Hematopoietic multipotent progenitor cell treated with erythropoietin and hydrocortisone succinate and interleukin-3 and kit ligand, for 17 days (in vitro differentiated cells): ENCODE results near the gene XKR8.
A peak's percentile ranks its signal among the peaks of the same experiment; 100 is the strongest.

Experiments
- DNase-seq: peaks from one replicate; pipeline ENCODE4 v3.0.0-alpha.2; 2015; ENCODE audit warnings: low spot score

The XKR8 gene, protein sequence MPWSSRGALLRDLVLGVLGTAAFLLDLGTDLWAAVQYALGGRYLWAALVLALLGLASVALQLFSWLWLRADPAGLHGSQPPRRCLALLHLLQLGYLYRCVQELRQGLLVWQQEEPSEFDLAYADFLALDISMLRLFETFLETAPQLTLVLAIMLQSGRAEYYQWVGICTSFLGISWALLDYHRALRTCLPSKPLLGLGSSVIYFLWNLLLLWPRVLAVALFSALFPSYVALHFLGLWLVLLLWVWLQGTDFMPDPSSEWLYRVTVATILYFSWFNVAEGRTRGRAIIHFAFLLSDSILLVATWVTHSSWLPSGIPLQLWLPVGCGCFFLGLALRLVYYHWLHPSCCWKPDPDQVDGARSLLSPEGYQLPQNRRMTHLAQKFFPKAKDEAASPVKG

DNA sequence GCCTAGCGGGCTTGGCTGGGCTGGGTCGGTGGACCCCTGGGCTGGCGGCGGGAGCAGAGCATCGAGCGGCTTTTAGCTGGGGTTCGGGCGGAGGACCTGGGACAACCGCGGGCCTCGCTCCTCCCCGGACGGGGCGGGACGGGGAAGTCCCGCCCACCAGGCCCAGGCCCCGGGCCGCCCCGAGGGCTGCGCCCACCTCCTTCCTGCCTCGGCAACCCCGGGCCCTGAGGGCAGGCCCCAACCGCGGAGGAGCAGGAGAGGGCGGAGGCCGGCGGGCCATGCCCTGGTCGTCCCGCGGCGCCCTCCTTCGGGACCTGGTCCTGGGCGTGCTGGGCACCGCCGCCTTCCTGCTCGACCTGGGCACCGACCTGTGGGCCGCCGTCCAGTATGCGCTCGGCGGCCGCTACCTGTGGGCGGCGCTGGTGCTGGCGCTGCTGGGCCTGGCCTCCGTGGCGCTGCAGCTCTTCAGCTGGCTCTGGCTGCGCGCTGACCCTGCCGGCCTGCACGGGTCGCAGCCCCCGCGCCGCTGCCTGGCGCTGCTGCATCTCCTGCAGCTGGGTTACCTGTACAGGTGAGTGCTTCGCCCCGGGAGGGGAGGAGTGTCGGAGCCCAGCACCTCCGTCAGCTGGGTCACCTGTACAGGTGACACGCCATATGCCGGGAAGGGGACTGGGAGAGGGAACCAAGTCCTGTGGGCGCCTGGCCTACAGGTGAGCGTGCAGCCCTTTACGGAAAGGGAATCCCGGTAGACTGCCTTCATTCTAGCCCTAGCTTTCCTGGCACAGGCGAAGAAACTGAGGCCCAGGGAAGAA, at the start of gene XKR8:
TSS of gene XKR8 (plus strand) at position 182 of the 812 bp plus-strand sequence. CDS start at position 279, 97 bp downstream.
- DNase-seq = peak; percentile 48

DNA sequence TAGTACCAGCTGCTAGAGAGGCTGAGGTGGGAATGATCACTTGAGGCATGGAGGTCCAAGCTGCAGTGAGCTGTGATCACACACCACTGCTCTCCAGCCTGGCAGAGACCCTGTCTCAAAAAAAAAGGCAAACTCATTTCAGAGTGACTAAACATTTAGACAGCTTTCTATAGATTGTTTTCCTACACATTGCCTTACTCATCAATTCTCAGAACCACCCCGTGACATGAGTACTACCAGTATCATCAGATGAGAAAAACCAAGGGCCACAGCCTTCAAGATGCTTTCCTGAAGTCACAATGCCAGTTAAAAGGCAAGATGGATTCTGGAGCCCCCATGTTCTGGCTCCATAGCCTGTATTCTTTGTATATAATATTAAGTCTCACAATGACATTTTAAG, 47.3 kb upstream of the XKR8 start:
- no peak for DNase-seq

DNA sequence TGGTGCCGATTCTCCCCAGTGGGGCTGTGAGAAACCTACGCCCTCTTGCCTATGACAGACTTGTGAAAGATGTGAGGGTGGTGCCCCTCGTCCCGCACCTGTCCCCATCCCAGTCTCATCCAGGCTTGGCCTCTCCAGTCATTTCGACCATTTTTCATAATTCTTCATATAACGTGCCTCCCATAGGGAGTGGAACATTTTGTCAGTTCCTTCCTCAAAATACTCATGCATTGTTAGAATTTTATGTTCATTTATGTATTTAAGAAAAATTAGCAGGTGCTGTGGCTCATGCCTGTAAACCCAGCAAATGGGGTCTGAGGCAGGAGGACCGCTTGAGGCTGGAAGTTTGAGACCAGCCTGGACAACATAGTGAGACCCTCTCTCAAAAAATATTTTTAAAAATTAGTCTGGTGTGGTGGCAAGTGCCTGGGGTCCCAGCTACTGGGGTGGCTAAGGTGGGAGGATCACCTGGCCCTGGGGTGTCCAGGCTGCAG, 44.6 kb upstream of the XKR8 start:
- no peak for DNase-seq

DNA sequence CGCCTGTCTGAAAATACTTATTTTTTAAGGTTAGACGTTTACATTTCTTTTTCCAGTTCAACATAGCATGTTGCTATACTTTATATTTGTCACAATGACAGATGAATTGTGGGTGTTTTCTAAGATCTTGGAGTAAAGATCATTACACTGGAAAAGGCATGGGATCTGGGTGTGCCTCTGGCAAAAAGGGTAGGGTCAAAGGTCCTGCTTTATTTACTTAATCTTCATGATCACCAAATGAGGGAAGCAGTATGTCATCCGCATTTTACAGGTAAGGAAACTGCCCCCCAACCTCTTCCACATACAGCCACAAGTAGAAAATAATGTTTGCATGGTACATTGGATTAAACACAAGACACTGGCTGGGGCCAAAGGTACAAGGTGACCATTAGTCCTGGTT, 37.5 kb upstream of the XKR8 start:
- DNase-seq = no peak

DNA sequence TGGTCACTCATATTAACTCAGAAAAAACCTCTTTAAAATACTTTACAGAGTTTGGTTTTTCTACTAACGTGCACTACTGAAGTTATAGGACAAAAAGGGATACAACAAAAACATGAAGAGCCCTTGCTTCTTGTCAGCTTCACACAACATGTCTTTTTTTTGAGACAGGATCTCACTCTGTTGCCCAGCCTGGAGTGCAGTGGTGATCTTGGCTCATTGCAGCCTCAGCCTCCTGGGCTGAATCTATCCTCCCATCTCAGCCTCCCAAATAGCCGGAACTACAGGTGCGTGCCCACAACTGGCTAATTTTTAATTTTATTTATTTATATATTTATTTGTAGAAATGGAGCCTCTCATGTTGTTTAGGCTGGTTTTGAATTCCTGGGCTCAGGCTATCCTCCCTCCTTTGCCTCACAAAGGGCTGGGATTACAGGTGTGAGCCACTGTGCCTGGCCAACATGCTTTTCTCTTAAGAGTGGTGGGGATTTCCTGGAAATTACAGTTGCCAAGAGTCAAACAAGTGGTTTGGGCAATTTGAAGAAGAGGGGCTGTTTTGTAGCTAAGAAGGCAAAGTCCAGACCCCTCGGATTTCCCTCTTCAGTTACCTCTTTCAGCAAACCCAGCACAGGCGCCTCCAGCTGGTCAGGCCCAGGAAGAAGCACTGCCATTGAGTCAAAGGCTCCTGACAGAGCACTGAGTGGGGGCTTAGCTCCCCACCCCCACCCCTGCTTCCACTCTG, 31.4 kb upstream of the XKR8 start:
- DNase-seq = no peak

DNA sequence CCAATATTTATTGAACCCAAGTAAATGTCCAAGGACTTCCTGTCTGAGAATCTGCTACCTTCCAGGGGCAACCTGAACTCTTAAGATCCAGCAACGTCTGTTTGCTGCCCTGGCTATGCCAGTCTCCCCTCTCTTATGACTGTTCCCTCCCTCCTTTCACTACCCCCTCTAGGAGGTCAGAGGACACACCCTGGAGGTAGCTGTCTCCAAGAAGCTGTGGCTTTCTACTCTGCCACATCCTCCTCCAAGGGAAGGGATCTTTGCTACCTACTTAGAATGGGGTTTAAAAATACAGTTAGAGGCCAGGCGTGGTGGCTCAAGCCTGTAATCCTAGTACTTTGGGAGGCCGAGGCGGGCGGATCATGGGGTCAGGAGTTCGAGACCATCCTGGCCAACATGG, 28.6 kb upstream of the XKR8 start:
- DNase-seq = no peak

DNA sequence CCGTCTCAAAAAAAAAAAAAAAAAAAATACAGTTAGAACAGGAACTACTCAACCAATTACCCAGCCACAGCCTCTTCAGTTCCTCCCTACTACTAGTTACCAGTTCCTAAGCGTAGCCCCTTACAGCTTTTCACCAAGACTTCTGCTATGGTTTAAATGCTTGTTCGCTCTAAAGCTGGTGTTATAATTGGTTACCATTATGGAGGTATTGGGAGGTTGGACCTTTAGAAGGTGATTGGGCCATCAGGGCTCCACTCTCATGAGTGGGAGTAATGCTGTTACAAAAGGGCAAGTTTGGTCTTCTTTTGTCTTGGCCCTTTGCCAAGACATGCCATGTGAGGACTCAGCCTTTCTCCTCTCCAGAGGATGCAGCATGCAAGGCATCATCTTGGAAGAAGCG, 28.0 kb upstream of the XKR8 start:
- no peak for DNase-seq

DNA sequence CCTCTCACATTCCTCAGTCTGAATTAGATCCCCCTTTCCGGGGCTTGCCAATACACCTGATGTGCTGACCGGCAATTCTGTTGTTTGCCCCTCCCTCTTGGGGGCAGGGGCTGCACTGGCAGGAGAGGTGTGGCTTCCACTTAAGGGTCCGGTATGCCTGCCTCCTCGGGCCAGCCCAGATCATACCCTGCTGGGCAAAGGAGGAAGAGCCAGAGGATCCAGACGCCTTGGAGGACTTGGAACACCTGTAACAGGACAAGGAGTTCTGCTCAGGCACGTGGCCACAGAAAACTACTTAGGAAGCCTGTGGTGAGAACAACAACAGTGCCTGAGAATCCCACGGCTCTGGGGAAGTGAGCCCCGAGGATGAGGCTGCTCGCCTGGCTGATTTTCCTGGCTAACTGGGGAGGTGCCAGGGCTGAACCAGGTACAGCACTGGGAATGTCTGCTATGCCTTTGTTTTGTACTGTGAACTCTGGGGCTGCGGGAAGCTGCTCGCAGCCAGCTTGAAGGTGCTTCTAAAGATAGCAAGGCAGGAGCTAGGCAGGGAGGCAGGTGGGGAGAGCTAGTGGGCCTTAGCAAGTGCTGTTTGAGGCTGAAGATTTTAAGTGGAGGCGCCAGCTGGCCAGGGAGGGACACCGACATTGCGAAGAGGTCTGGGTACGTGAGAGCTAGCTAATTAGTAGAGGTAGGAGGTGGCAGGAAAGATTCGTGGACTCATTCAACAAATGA, 24.8 kb upstream of the XKR8 start, which contains the start of gene SMPDL3B:
TSS of gene SMPDL3B (plus strand) at position 183 of the 732 bp plus-strand sequence. CDS start at position 367, 184 bp downstream.
- DNase-seq = no peak

DNA sequence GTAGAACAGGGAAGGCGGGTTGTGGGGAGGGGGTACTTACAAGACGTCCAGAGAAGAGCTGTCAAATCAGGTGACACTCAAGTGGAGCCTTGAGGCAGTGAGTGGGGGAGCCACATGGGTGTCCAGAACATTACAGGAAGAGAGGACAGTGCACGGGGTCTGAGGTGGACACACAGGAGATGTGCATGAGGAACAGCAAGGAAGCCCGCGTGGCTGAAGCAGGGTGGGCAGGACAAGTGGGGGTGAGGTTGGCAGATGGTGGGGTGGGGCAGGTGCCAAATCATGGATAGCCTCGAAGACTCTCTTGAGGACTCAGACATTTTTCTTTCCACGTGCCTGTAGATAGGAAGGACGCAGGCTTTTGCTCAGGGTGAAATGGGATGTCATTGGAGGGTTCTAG, 24.1 kb upstream of the XKR8 start:
- no peak for DNase-seq

DNA sequence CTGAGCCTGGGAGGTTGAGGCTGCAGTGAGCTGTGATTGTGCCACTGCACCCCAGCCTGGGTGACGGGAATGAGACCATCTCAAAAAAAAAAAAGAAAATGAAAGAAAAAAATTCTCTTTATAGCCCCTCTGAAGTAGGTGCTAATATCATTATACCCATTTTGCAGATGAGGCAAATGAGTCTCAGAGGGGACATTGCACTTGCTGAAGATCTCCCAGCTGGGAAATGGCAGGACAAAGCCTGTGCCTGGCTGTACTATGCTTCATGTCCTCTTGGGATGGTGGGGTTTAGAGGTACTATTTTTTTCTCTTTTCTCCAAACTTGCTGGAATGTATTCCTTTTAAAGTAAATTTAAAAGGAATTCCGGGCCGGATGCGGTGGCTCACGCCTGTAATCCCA, 23.4 kb upstream of the XKR8 start:
- no peak for DNase-seq

DNA sequence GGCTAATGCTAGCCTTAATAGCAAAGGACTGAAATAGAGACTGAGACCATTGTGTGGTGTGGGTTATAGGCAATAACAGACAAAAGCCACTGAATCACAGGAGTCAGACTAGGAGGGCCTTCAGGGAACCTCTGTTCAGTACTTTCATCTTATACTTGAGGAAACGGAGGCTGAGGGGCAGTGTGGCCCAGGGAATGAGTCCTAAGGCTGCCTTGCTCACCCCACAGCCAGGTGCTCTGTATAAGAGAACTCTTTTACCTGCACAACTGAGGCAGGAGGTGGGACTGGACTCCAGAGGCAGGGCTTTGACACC, 22.3 kb upstream of the XKR8 start:
- DNase-seq = no peak

DNA sequence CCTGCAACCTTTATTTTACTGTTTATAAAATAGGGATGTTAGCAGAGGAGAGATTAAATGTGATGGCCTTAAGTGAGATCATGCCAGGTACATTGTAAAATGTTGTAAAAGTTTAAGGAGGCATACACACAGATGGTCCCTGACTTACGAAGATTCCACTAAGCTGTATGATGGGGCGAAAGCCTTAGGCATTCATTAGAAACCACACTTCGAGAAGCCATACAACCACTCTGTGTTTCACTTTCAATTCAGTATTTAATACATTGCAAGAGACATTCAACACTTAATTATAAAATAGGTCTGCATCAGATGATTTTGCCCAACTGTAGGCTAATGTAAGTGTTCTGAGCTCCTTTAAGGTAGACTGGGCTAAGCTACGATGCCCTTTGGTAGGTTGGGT, 21.3 kb upstream of the XKR8 start:
- DNase-seq = no peak

DNA sequence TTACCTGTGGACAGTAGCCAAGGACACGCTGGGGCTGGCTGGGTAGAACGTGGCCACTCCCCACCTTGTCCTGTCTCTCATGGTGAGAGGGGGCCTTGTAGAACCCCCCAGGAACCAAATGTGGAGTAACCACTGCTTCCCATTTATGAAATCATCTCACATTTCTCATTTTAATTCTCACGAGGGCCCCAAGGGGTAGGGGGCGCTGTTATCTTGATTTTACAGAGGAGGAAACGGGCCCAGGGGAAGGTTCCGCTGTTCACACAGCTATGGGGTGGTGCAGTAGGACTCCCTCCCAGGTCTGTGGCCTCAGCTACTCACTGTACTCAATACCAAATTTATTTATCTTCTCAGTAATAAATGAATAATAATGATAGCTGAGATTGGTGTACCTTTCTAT, 19.5 kb upstream of the XKR8 start:
- no peak for DNase-seq

DNA sequence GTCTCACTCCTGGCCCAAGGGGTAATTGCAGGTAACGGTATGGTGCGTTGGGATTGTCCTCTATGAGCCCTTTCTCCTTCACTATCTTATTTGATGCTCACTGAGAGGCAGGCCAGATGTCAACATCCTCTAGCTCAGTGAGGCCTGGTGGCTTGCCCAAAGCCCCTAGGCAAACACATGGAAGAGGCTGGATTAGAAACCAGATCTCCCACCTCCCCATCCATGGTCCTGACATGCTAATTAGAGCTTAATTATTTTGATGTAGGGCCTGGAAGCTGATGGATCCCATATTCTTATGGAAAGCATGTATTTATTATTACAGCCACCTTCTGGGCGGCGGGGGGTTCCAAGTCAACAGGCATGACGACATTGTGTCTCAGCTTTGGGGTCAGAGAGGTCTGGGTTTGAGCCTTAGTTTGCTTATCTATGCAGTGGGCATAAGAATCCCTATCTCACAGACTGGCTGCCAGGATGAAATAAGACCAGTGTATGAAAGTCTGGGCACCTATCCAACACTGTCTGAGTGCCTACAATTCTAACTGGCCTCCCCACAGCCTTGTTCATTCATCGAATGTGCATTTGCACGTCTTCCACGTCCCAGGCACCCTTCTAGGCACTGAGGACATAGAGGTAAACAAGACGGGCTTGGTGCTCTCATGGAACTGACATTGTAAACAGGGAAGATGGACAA, 18.8 kb upstream of the XKR8 start:
- DNase-seq = peak; percentile 23

DNA sequence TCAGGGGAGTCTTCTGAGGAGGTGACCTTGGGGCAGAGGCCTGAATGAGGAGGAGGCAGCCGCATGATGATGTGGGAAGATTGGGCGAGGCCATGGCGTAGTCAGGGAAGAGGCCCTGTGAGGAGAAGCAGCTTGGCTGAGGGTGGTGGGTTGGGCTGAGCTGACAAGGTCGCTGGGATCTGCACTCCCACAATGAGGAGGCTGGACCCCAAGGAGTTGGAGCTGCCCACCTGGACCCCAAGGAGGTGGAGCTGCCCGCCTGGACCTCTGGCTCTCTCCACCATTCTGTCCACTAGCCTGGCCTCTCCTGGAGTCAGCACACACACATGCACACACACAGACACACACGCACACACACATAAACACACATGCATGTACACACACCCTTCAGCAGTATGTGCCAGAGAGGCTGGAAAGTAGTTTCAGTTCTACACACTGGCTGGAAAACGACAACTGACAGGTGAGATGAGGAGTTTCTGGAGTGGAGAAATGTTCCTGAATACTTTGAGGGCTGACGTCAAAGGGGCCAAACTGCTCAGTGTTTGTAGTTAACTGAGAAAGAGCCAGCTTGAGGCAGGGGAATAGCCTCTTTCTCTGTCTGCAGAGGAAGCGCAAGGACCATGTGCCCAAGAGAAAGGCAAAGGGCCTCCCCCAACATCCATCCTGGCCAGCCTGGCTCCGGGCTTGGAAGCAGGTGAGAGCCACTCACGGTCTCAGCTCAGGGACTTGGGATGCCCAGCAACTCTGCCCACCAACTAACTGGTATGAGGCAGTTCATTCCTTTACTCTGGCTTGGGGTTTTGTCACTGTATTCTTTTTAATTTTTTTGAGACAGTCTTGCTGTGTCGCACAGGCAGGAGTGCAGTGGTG, 17.9 kb upstream of the XKR8 start:
- DNase-seq = no peak

DNA sequence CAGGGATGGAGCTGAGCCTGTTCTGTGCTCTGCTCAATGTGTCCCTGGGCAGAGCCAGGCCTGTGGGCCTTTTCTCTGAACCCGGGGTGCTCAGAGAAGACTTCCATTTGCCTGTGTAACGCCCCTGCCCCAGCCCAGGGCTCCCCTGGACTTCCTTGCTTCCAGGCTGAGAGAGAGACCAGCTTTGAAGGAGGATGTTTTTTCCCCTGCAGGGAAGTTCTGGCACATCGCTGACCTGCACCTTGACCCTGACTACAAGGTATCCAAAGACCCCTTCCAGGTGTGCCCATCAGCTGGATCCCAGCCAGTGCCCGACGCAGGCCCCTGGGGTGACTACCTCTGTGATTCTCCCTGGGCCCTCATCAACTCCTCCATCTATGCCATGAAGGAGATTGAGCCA, 14.8 kb upstream of the XKR8 start:
- no peak for DNase-seq

DNA sequence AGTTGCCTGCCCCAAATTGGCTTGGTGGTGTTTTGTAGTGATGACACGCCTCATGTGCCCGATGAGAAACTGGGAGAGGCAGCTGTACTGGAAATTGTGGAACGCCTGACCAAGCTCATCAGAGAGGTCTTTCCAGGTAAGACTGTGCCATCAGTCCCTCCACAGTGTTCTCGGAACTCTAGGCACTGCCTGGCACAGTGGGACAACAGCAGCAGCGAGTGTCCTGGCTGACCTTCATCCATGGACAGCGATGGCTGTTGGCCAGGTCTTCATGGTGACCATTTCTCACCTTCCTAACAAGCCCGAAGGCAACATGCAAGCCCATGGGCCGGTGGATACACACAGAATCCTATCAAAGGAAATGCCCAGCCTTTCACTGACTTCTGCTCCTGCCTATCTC, 10.7 kb upstream of the XKR8 start:
- DNase-seq = no peak

DNA sequence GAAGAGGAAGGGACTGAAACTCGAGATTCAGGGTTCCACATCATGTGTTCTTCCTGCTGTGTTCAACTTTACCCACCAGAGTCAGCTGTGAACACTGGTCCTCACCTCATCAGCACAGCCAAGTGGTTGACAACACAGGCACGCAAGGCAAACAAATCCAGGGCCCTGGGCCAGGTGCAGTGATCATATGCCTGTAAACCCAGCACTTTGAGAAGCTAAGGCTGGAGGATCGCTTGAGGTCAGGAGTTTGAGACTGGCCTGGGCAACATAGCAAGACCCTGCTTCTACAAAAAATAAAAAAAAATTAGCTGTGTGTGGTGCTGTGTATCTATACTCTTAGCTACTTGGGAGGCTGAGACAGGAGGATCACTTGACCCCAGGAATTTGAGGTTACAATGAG, 8.4 kb upstream of the XKR8 start:
- DNase-seq = no peak

DNA sequence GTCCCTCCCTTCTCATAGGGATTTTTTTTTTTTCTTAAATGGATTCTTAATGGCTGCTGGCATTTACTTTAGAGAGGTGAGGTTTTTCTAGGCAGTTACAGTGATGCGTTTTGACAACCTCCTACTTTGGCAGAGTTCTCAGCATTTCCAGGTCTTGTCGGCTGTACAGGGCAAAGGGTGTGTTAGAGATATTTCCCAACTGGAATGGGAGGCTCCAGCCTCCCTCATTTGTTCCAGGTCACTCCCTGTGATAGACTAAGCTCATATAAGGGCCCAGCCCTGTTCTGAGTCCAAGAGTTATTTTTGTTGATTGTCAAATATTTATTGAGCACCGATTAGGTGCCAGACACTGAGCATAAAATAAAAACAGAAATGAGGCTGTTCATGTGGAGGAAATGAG, 7.6 kb upstream of the XKR8 start:
- no peak for DNase-seq

DNA sequence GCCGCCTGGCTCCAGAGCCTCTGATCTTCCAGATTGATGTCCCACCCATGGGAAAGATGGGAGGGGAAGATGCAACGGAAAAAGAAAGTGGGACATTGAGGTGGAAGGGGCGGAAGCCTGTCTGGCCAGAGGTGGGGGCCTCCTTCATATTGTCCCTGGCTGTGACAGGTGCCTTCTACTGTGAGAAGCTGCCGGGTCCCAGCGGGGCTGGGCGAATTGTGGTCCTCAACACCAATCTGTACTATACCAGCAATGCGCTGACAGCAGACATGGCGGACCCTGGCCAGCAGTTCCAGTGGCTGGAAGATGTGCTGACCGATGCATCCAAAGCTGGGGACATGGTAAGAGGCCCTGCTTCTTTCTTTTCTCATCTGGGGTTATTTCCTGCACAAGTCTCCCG, 5.6 kb upstream of the XKR8 start:
- no peak for DNase-seq
